Activated naive CD4-positive, alpha-beta T cell treated with anti-CD3 and anti-CD28 coated beads, Interleukin-2, amount 50 U/mL, for 24 hours (primary cell): ENCODE measurements around the gene CTDP1.

Source experiments
- H3K27ac Mint-ChIP-seq: one replicate; pipeline ENCODE4 v1.8.0; 2021; ENCODE audit warnings: mild to moderate bottlenecking, mixed read lengths
- H3K27me3 Mint-ChIP-seq: one replicate; pipeline ENCODE4 v1.8.0; 2021; ENCODE audit warnings: mixed read lengths
- H3K36me3 Mint-ChIP-seq: one replicate; pipeline ENCODE4 v1.8.0; 2021; ENCODE audit warnings: mixed read lengths
- H3K4me1 Mint-ChIP-seq: one replicate; pipeline ENCODE4 v1.8.0; 2021; ENCODE audit warnings: mixed read lengths
- H3K4me3 Mint-ChIP-seq: one replicate; pipeline ENCODE4 v1.8.0; 2021; ENCODE audit warnings: mild to moderate bottlenecking, mixed read lengths
- H3K9me3 Mint-ChIP-seq: one replicate; pipeline ENCODE4 v1.8.0; 2021; ENCODE audit warnings: mixed read lengths

Gene CTDP1

GRCh38 chr18:79789091-79789891, 109.7 kb downstream of the CTDP1 start:
- Mint-ChIP-seq H3K27me3 (peaks cover 52% of the 10 kb centered on the region), H3K9me3 (no peaks in the 10 kb centered on the region), H3K36me3 (no peaks in the 10 kb centered on the region), H3K27ac (no peak overlapping the region), H3K4me3 (no peak overlapping the region), H3K4me1 (peaks cover 13% of the 10 kb centered on the region)

- H3K36me3 Mint-ChIP-seq, result no peaks in the 10 kb centered on the region
- peaks cover 57% of the 10 kb centered on the region for H3K27me3 Mint-ChIP-seq
- H3K4me1 Mint-ChIP-seq, result peaks cover 13% of the 10 kb centered on the region
- H3K9me3 Mint-ChIP-seq, result no peaks in the 10 kb centered on the region
- no peak overlapping the region for H3K4me3 Mint-ChIP-seq
- no peak overlapping the region for H3K27ac Mint-ChIP-seq
Observed at GRCh38 chr18:79789901-79790890, 110.6 kb downstream of the CTDP1 start.

- no peak overlapping the region for H3K4me3 Mint-ChIP-seq
- no peaks in the 10 kb centered on the region for H3K36me3 Mint-ChIP-seq
- peaks cover 13% of the 10 kb centered on the region for H3K4me1 Mint-ChIP-seq
- H3K27me3 Mint-ChIP-seq, result peaks cover 54% of the 10 kb centered on the region
- no peak overlapping the region for H3K27ac Mint-ChIP-seq
- no peaks in the 10 kb centered on the region for H3K9me3 Mint-ChIP-seq
Observed at GRCh38 chr18:79790996-79791972, 111.7 kb downstream of the CTDP1 start.

GRCh38 chr18:79792096-79792987, 112.7 kb downstream of the CTDP1 start:
- Mint-ChIP-seq H3K27ac (no peak overlapping the region), H3K36me3 (no peaks in the 10 kb centered on the region), H3K4me1 (peaks cover 16% of the 10 kb centered on the region), H3K9me3 (no peaks in the 10 kb centered on the region), H3K4me3 (no peak overlapping the region), H3K27me3 (peaks cover 53% of the 10 kb centered on the region)

GRCh38 chr18:79792988-79793355, 113.4 kb downstream of the CTDP1 start:
- Mint-ChIP-seq H3K27me3 (peaks cover 53% of the 10 kb centered on the region), H3K9me3 (no peaks in the 10 kb centered on the region), H3K4me3 (no peak overlapping the region), H3K4me1 (peaks cover 18% of the 10 kb centered on the region), H3K27ac (no peak overlapping the region), H3K36me3 (no peaks in the 10 kb centered on the region)

GRCh38 chr18:79794846-79795245, 115.2 kb downstream of the CTDP1 start:
- H3K27ac Mint-ChIP-seq, result no peak overlapping the region
- peaks cover 55% of the 10 kb centered on the region for H3K27me3 Mint-ChIP-seq
- H3K36me3 Mint-ChIP-seq, result no peaks in the 10 kb centered on the region
- H3K4me1 Mint-ChIP-seq, result peaks cover 29% of the 10 kb centered on the region
- H3K9me3 Mint-ChIP-seq, result no peaks in the 10 kb centered on the region
- no peak overlapping the region for H3K4me3 Mint-ChIP-seq

GRCh38 chr18:79795446-79795845, 115.8 kb downstream of the CTDP1 start:
- H3K4me3 Mint-ChIP-seq, result no peak overlapping the region
- no peak overlapping the region for H3K27ac Mint-ChIP-seq
- H3K9me3 Mint-ChIP-seq, result no peaks in the 10 kb centered on the region
- peaks cover 33% of the 10 kb centered on the region for H3K4me1 Mint-ChIP-seq
- peaks cover 55% of the 10 kb centered on the region for H3K27me3 Mint-ChIP-seq
- H3K36me3 Mint-ChIP-seq, result no peaks in the 10 kb centered on the region

- Mint-ChIP-seq H3K4me3 (no peak overlapping the region), H3K36me3 (no peaks in the 10 kb centered on the region), H3K27me3 (peaks cover 51% of the 10 kb centered on the region), H3K27ac (no peak overlapping the region), H3K9me3 (no peaks in the 10 kb centered on the region), H3K4me1 (peaks cover 33% of the 10 kb centered on the region)
Observed at GRCh38 chr18:79796016-79796415, 116.4 kb downstream of the CTDP1 start.

- no peaks in the 10 kb centered on the region for H3K9me3 Mint-ChIP-seq
Observed at GRCh38 chr18:79796531-79797405, 117.2 kb downstream of the CTDP1 start.

GRCh38 chr18:79797518-79798345, 118.1 kb downstream of the CTDP1 start, which contains the start of gene KCNG2:
Gene KCNG2 (plus strand): TSS chr18:79797938. CDS start chr18:79863668, 65,730 bp downstream.
- H3K4me3 Mint-ChIP-seq, result peak within 1 kb of the TSS; percentile 80
- H3K4me1 Mint-ChIP-seq, result peaks cover 20% of the 10 kb centered on the region
- peaks cover 38% of the 10 kb centered on the region for H3K27me3 Mint-ChIP-seq
- no peak within 1 kb of the TSS for H3K27ac Mint-ChIP-seq
- H3K36me3 Mint-ChIP-seq, result no peaks in the 10 kb centered on the region
- H3K9me3 Mint-ChIP-seq, result no peaks in the 10 kb centered on the region

More at GRCh38 chr18:79796531-79797405, 117.2 kb downstream of the CTDP1 start:
- Mint-ChIP-seq H3K4me3 (peak overlapping the region; percentile 80), H3K36me3 (no peaks in the 10 kb centered on the region), H3K4me1 (peaks cover 25% of the 10 kb centered on the region), H3K27me3 (peaks cover 44% of the 10 kb centered on the region), H3K27ac (no peak overlapping the region)

GRCh38 chr18:79798346-79798998, 118.9 kb downstream of the CTDP1 start:
- H3K4me3 Mint-ChIP-seq, result peak overlapping the region; percentile 49
- no peaks in the 10 kb centered on the region for H3K36me3 Mint-ChIP-seq
- peaks cover 20% of the 10 kb centered on the region for H3K4me1 Mint-ChIP-seq
- no peaks in the 10 kb centered on the region for H3K9me3 Mint-ChIP-seq
- H3K27me3 Mint-ChIP-seq, result peaks cover 35% of the 10 kb centered on the region
- H3K27ac Mint-ChIP-seq, result no peak overlapping the region

- Mint-ChIP-seq H3K4me3 (peak overlapping the region; percentile 49), H3K9me3 (no peaks in the 10 kb centered on the region), H3K27me3 (peaks cover 33% of the 10 kb centered on the region), H3K4me1 (peaks cover 20% of the 10 kb centered on the region), H3K36me3 (no peaks in the 10 kb centered on the region), H3K27ac (no peak overlapping the region)
Observed at GRCh38 chr18:79798999-79799370, 119.4 kb downstream of the CTDP1 start.
